Head of caudate nucleus (tissue), 42 donors: ENCODE measurements around the gene SIGLEC8.
A peak's percentile ranks its signal among the peaks of the same experiment; 100 is the strongest.
"Not testable (repeated sequence)": the region's sequence is repeated elsewhere in the genome, so short reads cannot be mapped to it uniquely, and the experiment has no call there.

Source experiments
- DNase-seq, 42 donors: peaks; one replicate each; pipeline versions ENCODE4 v3.0.0 to v3.0.0-alpha.2; 2020 to 2021; ENCODE audit warnings: mixed read lengths in 7 of 42
- intact Hi-C: fragments of 100-400 bp; cut with DNase I; formaldehyde crosslinking; loops from one replicate; pipeline ENCODE4 v1.15.0; 2022

The SIGLEC8 gene

GRCh38 chr19:51477344-51477743, 19.1 kb upstream of the SIGLEC8 start:
- intact Hi-C loops: no loop called here
- DNase-seq: no peak

- intact Hi-C loops: no loop called here
- no peak for DNase-seq
These were observed 17.9 kb upstream of the SIGLEC8 start for GRCh38 chr19:51476164-51476563.

- peak; percentile 61 to 95 (median 85) for DNase-seq
- intact Hi-C loops: loop anchor here (5.0 kb wide), 1 partner anchor 184 kb away; no protein-coding TSS in a partner anchor
These were observed 14.9 kb upstream of the SIGLEC8 start for GRCh38 chr19:51473009-51473707.

- no peak for DNase-seq
- intact Hi-C loops: loop anchor here (5.0 kb wide), 1 partner anchor 185 kb away; no protein-coding TSS in a partner anchor
These were observed 14.4 kb upstream of the SIGLEC8 start for GRCh38 chr19:51472607-51473006.

GRCh38 chr19:51471527-51471926, 13.3 kb upstream of the SIGLEC8 start:
- DNase-seq: no peak
- intact Hi-C loops: loop anchor here (5.0 kb wide), 1 partner anchor 186 kb away; no protein-coding TSS in a partner anchor

GRCh38 chr19:51470966-51471365, 12.7 kb upstream of the SIGLEC8 start:
- DNase-seq: no peak
- intact Hi-C loops: loop anchor here (5.0 kb wide), 1 partner anchor 186 kb away; no protein-coding TSS in a partner anchor

- DNase-seq: no peak
- intact Hi-C loops: loop anchor here (5.0 kb wide), 1 partner anchor 188 kb away; no protein-coding TSS in a partner anchor
These were observed 11.4 kb upstream of the SIGLEC8 start for GRCh38 chr19:51469629-51470028.

GRCh38 chr19:51469162-51469561, 10.9 kb upstream of the SIGLEC8 start:
- intact Hi-C loops: no loop called here
- DNase-seq: no peak

GRCh38 chr19:51468545-51468920, 10.3 kb upstream of the SIGLEC8 start:
- intact Hi-C loops: no loop called here
- no peak for DNase-seq

GRCh38 chr19:51467864-51468544, 9.8 kb upstream of the SIGLEC8 start:
- intact Hi-C loops: no loop called here

GRCh38 chr19:51466723-51467122, 8.5 kb upstream of the SIGLEC8 start:
- DNase-seq: no peak
- intact Hi-C loops: no loop called here

More at GRCh38 chr19:51467864-51468544, 9.8 kb upstream of the SIGLEC8 start:
- no peak for DNase-seq

- DNase-seq, intact Hi-C loops: not testable (repeated sequence)
These were observed 5.8 kb upstream of the SIGLEC8 start for GRCh38 chr19:51463976-51464581.

- DNase-seq: no peak
- intact Hi-C loops: no loop called here
These were observed 4.4 kb upstream of the SIGLEC8 start for GRCh38 chr19:51462681-51463080.

GRCh38 chr19:51462276-51462675, 4.0 kb upstream of the SIGLEC8 start:
- peak in 1 of 42 donors; percentile 18 for DNase-seq
- intact Hi-C loops: no loop called here

- peak in 25 of 42 donors; percentile 11 to 56 (median 33) for DNase-seq
- intact Hi-C loops: no loop called here
These were observed 3.5 kb upstream of the SIGLEC8 start for GRCh38 chr19:51461723-51462161.

- DNase-seq: peak in 8 of 42 donors; percentile 19 to 48 (median 36)
These were observed 2.1 kb upstream of the SIGLEC8 start for GRCh38 chr19:51460164-51460992.

GRCh38 chr19:51458899-51459505, 748 bp upstream of the SIGLEC8 start:
- intact Hi-C loops: no loop called here
- DNase-seq: no peak

More at GRCh38 chr19:51460164-51460992, 2.1 kb upstream of the SIGLEC8 start:
- intact Hi-C loops: no loop called here

GRCh38 chr19:51457351-51458013, 772 bp downstream of the SIGLEC8 start:
- intact Hi-C loops: no loop called here

More at GRCh38 chr19:51457351-51458013, 772 bp downstream of the SIGLEC8 start:
- no peak for DNase-seq
